ENCODE data around the gene PNMA1. TPM values are rescaled to one million over a fixed set of nuclear protein-coding genes. Genes with fewer than 3 reads are reported as not detected.
A peak's percentile ranks its signal among the peaks of the same experiment; 100 is the strongest.

Gene PNMA1
- total and polyA plus RNA-seq, 9 of the 15 experiments (the other 6 are each of a cell fraction or from before 2014, with no cell fraction given): 1.7 to 26.4 (median 8.7) TPM

- no peak for TF ChIP-seq E2F8 (IDR thresholded peaks at IDR 0.05; ENCODE audit: low read depth, partially characterized antibody)
- 0 out of 4 replicates have a peak, but pooled peaks of 1 of the 2 experiments have one; percentile 57 for TF ChIP-seq MLLT1 (IDR thresholded peaks at IDR 0.05)
- peak; percentile 75 for TF ChIP-seq MAX (CRISPR knock-in tag; IDR thresholded peaks at IDR 0.05)
- TF ChIP-seq CHD1 (IDR thresholded peaks at IDR 0.05; ENCODE audit: low read length): no peak
- TF ChIP-seq NFIX (CRISPR knock-in tag; IDR thresholded peaks at IDR 0.05; ENCODE audit: low read depth): no peak
- TF ChIP-seq TSC22D4 (tag; IDR thresholded peaks at IDR 0.05): no peak
- TF ChIP-seq PHF8 (IDR thresholded peaks at IDR 0.05; ENCODE audit: borderline replicate concordance, low read length): peak; percentile 24; the same call in 1 of the 2 replicates
- no peak for TF ChIP-seq NCOA1 (IDR thresholded peaks at IDR 0.05; ENCODE audit: low read depth)
- TF ChIP-seq TFAP4 (CRISPR knock-in tag; IDR thresholded peaks at IDR 0.05; ENCODE audit: borderline replicate concordance): peak; percentile 92
- TF ChIP-seq ZBTB33 (CRISPR knock-in tag; IDR thresholded peaks at IDR 0.05): no peak; the same call in 1 of the 2 replicates
- peak; percentile 57 to 63 (median 61) for TF ChIP-seq CTCF (IDR thresholded peaks at IDR 0.05 in 2 of 3, conservative IDR thresholded peaks at IDR 0.05 in 1 of 3; ENCODE audit: insufficient read depth in 2 of 3, low read depth in 1 of 3, low read length in 3 of 3)
- no peak for TF ChIP-seq ZNF785 (CRISPR knock-in tag; IDR thresholded peaks at IDR 0.05)
- TF ChIP-seq ATF6 (CRISPR knock-in tag; IDR thresholded peaks at IDR 0.05): no peak
Measured at GRCh38 chr14:73758392-73759182, 44.4 kb upstream of the PNMA1 start (continued).
